ENCODE measurements around the gene TTLL13. TPM values are rescaled to one million over a fixed set of nuclear protein-coding genes. Genes with fewer than 3 reads are reported as not detected.
"Not testable (repeated sequence)": the region's sequence is repeated elsewhere in the genome, so short reads cannot be mapped to it uniquely, and the experiment has no call there.

Gene TTLL13
- total and polyA plus RNA-seq, 2 experiments from 2014 or later, result not detected

GRCh38 chr15:90259524-90259923 is 10.2 kb downstream of the TTLL13 start:
- WGBS (ENCODE audit: low lambda C conversion rate, missing lambda C conversion rate), result 92% methylated on average over 5 of the region's 5 CpGs
- Histone ChIP-seq H4K20me1 (ENCODE audit: insufficient read depth, poor library complexity, severe bottlenecking) (no peaks in the 10 kb centered on the region), H3K4me1 (ENCODE audit: insufficient read depth) (no peaks in the 10 kb centered on the region), H3K27me3 (no peaks in the 10 kb centered on the region), H3K9me3 (ENCODE audit: low read depth) (no peaks in the 10 kb centered on the region), H2AFZ (no peak overlapping the region), H3K4me2 (no peak overlapping the region), H3K9me2 (replicated peaks; ENCODE audit: insufficient read depth) (no peaks in the 10 kb centered on the region), H3K79me2 (no peaks in the 10 kb centered on the region), H3K36me3 (replicated peaks; ENCODE audit: insufficient read depth, low read depth) (no peaks in the 10 kb centered on the region), H3K27ac (no peak overlapping the region), H3K4me3 (no peak overlapping the region)
- no peak for TF ChIP-seq CTCF (IDR thresholded peaks at IDR 0.05; ENCODE audit: poor library complexity)
- no peak for TF ChIP-seq EZH2 (IDR thresholded peaks at IDR 0.05; ENCODE audit: borderline replicate concordance)
- no peak for TF ChIP-seq EZH2phosphoT487 (IDR thresholded peaks at IDR 0.05; ENCODE audit: low read depth, severe bottlenecking, unreplicated experiment)
- no peak for DNase-seq (ENCODE audit: low spot score)

- 82% methylated on average over 2 of the region's 6 CpGs for WGBS (ENCODE audit: low lambda C conversion rate, missing lambda C conversion rate)
- not testable (repeated sequence) for H3K79me2 ChIP-seq; DNase-seq (ENCODE audit: low spot score); H3K9me2 ChIP-seq (replicated peaks; ENCODE audit: insufficient read depth); H4K20me1 ChIP-seq (ENCODE audit: insufficient read depth, poor library complexity, severe bottlenecking); H3K4me2 ChIP-seq; H3K4me3 ChIP-seq; H3K9me3 ChIP-seq (ENCODE audit: low read depth); H3K27me3 ChIP-seq; H3K27ac ChIP-seq; H2AFZ ChIP-seq; H3K36me3 ChIP-seq (replicated peaks; ENCODE audit: insufficient read depth, low read depth); H3K4me1 ChIP-seq (ENCODE audit: insufficient read depth)
Observed at GRCh38 chr15:90260731-90261130, 11.4 kb downstream of the TTLL13 start.

GRCh38 chr15:90261811-90262210 is 12.5 kb downstream of the TTLL13 start:
- Histone ChIP-seq H3K79me2 (peaks cover 7% of the 10 kb centered on the region), H3K4me1 (ENCODE audit: insufficient read depth) (no peaks in the 10 kb centered on the region), H3K27me3 (no peaks in the 10 kb centered on the region), H3K36me3 (replicated peaks; ENCODE audit: insufficient read depth, low read depth) (no peaks in the 10 kb centered on the region), H3K27ac (no peak overlapping the region), H2AFZ (no peak overlapping the region), H3K9me2 (replicated peaks; ENCODE audit: insufficient read depth) (no peaks in the 10 kb centered on the region), H4K20me1 (ENCODE audit: insufficient read depth, poor library complexity, severe bottlenecking) (no peaks in the 10 kb centered on the region), H3K9me3 (ENCODE audit: low read depth) (no peaks in the 10 kb centered on the region), H3K4me3 (no peak overlapping the region), H3K4me2 (no peak overlapping the region)
- TF ChIP-seq EZH2 (IDR thresholded peaks at IDR 0.05; ENCODE audit: borderline replicate concordance), result no peak
- no peak for TF ChIP-seq EZH2phosphoT487 (IDR thresholded peaks at IDR 0.05; ENCODE audit: low read depth, severe bottlenecking, unreplicated experiment)
- no peak for TF ChIP-seq CTCF (IDR thresholded peaks at IDR 0.05; ENCODE audit: poor library complexity)
- 85% methylated on average over 5 of the region's 5 CpGs for whole genome bisulfite sequencing (ENCODE audit: low lambda C conversion rate, missing lambda C conversion rate)
- DNase-seq (ENCODE audit: low spot score), result no peak

GRCh38 chr15:90262426-90262825 is 13.1 kb downstream of the TTLL13 start:
- DNase-seq (ENCODE audit: low spot score), result no peak
- no peak overlapping the region for H2AFZ ChIP-seq

More at GRCh38 chr15:90262426-90262825, 13.1 kb downstream of the TTLL13 start:
- no peaks in the 10 kb centered on the region for H3K27me3 ChIP-seq
- H3K9me2 ChIP-seq (replicated peaks; ENCODE audit: insufficient read depth), result no peaks in the 10 kb centered on the region
- no peak for TF ChIP-seq EZH2 (IDR thresholded peaks at IDR 0.05; ENCODE audit: borderline replicate concordance)
- no peak for TF ChIP-seq CTCF (IDR thresholded peaks at IDR 0.05; ENCODE audit: poor library complexity)
- no peak for TF ChIP-seq EZH2phosphoT487 (IDR thresholded peaks at IDR 0.05; ENCODE audit: low read depth, severe bottlenecking, unreplicated experiment)
- no peak overlapping the region for H3K27ac ChIP-seq
- 74% methylated on average over 5 of the region's 5 CpGs for WGBS (ENCODE audit: low lambda C conversion rate, missing lambda C conversion rate)
- H3K79me2 ChIP-seq, result peaks cover 13% of the 10 kb centered on the region
- H4K20me1 ChIP-seq (ENCODE audit: insufficient read depth, poor library complexity, severe bottlenecking), result no peaks in the 10 kb centered on the region
- no peaks in the 10 kb centered on the region for H3K4me1 ChIP-seq (ENCODE audit: insufficient read depth)
- H3K36me3 ChIP-seq (replicated peaks; ENCODE audit: insufficient read depth, low read depth), result no peaks in the 10 kb centered on the region
- H3K4me2 ChIP-seq, result no peak overlapping the region
- no peak overlapping the region for H3K4me3 ChIP-seq
- no peaks in the 10 kb centered on the region for H3K9me3 ChIP-seq (ENCODE audit: low read depth)

Data from hepatocyte (in vitro differentiated cells).